Midbrain (tissue), 1 donor: ENCODE data around the gene PPP2R5B.

ENCODE experiments used
- DNase-seq: peaks from one replicate; lab custom pipeline; 2025; lab: John Stamatoyannopoulos, UW

The PPP2R5B gene

GRCh38 chr11:64923944-64924909 is at the start of gene PPP2R5B:
Gene PPP2R5B, plus strand, starts transcription at chr11:64924689. Its CDS starts 1,046 bp downstream, at chr11:64925735.
- peak; percentile 94 for DNase-seq

DNA sequence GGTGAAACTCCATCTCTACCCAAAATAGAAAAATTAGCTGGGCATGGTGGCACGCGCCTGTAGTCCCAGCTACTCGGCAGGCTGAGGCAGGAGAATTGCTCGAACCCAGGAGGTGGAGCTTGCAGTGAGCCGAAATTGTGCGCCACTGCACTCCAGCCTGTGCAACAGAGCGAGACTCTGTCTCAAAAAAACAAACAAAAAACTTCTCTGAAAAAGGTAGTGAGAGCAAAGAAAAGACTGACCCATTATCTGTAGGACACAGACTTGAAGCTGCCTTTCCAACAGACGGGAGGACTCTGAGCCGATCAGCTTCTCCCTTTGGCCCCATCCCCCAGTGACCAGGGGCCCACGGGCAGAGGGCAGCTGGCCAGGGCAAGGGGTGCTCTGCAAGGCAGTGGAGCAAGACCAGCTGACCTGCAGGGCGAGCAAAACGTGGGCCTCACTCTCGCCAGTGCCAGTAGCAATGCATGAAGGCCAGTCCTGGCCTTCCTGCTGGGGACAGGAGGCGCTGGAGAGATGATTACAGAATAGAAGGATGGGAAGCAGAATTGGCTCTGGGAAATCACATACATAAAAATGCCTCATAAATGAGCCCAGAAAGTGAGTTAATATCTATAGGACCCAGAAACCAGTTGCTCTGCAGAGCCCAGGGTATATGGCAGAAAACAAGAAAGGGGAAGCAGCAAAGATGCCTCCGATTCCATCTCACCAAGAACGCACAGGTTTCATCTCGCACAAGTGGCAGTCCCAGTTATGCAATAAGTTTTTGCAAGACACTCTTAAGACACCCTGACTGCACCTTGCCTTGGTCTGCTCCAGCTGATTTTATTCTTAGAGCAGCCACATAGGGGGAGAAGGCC is 48.9 kb upstream of the PPP2R5B start:
- peak; percentile 39 for DNase-seq

- DNase-seq = peak; percentile 50
These were observed 48.2 kb upstream of the PPP2R5B start for GRCh38 chr11:64876229-64876750.

GRCh38 chr11:64876835-64877341 is 47.6 kb upstream of the PPP2R5B start:
- no peak for DNase-seq

GRCh38 chr11:64877390-64878222 is 46.9 kb upstream of the PPP2R5B start:
- no peak for DNase-seq

- DNase-seq = no peak
These were observed 46.3 kb upstream of the PPP2R5B start for GRCh38 chr11:64878223-64878493.

- peak; percentile 99 for DNase-seq
These were observed 45.8 kb upstream of the PPP2R5B start, which contains the start of gene EHD1 for GRCh38 chr11:64878494-64879243. Gene EHD1, minus strand, starts transcription at chr11:64878621. Its CDS starts 157 bp downstream, at chr11:64878464.

DNA sequence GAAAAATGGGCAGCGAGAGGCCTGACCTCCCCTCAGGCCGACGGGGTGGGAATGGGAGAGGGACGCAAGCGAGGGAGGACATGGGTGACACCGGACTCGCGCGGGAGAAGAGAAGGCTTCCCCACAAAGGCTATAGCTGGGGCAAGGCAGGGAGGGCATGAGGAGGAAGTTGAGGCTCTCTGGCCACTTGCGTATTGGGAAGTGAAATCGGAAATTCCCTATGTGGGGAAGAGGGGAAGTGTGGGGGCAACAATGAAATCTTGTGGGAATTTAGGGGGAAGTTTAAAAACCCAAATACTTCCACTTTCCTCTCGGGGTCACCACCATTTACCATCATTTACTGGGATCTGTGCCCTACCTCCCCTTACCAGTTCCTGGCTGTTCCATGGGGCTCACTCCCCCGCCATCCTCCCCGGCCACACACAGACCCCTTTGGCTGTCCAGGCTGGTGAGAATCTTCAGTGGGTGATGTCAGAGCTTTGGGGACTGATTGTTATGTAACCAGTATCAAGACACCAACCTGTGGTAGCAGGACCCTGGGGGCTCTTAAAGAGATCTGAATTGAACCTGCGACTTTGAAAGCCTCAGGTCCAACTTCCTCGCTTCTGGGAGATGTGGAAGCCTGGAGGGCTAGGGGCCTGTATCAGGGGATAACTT is 45.1 kb upstream of the PPP2R5B start:
- no peak for DNase-seq

- no peak for DNase-seq
These were observed 44.1 kb upstream of the PPP2R5B start for GRCh38 chr11:64880240-64881001.

DNA sequence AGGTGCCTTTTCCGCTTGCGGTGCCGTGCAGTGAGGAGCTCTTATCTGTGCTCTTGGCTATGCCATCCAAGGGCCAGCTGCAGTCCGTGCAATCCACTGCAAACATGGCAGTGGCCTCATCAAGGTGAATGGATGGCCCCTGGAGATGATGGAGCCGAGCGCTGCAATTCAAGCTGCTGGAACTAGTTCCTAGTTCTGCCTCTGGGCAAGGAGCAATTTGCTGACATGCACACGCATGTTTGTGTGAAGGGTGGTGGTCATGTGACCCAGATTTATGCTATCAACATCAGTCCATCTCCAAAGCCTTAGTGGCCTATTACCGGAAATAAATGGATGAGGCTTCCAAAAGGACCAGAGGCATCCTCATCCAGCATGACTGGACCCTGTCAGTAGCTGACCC is 43.0 kb upstream of the PPP2R5B start:
- DNase-seq = no peak

- no peak for DNase-seq
These were observed 42.2 kb upstream of the PPP2R5B start for GRCh38 chr11:64882243-64882642.

GRCh38 chr11:64883575-64883974 is 40.9 kb upstream of the PPP2R5B start:
- no peak for DNase-seq

- no peak for DNase-seq
These were observed 40.5 kb upstream of the PPP2R5B start for GRCh38 chr11:64884019-64884418.

- DNase-seq = no peak
These were observed 38.9 kb upstream of the PPP2R5B start for GRCh38 chr11:64885367-64886286.

GRCh38 chr11:64887234-64887756 is 37.2 kb upstream of the PPP2R5B start:
- DNase-seq = no peak

- DNase-seq = peak; percentile 77
These were observed 36.6 kb upstream of the PPP2R5B start for GRCh38 chr11:64887757-64888405.

DNA sequence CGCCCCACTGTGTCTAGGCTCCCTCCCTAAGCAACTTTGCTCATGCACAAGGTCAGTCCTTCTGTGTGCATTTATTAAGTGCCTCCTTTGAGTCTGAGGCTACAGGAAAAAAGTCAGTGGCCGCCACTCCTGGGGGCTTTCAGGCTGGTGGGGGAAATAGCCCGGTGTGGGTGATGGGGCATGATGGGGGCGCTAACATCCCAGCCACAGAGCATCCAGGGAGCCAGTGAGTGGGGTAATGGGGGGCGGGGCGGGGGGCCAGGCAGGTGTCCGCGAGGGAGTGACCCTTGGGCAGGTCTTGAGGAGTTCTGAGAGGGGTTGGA is 36.1 kb upstream of the PPP2R5B start:
- DNase-seq = no peak
